Endothelial cell of umbilical vein (primary cell): ENCODE measurements around the gene SVIL. TPM values are rescaled to one million over a fixed set of nuclear protein-coding genes. Genes with fewer than 3 reads are reported as not detected.
"Not testable (repeated sequence)": the region's sequence is repeated elsewhere in the genome, so short reads cannot be mapped to it uniquely, and the experiment has no call there.

Experiments
- BruUV-seq: library from RNA; stranded (reverse); fragments of 400-500 nt; replicated peaks from 2 replicates; lab custom pipeline; 2021; lab: Mats Ljungman, UMichigan
- CTCF ChIA-PET: fragments of 300-600, 350-600 bp; sonication (Branson Sonifier 250); formaldehyde crosslinking; loops from one replicate; lab custom pipeline; 2021; ENCODE audit warnings: antibody characterized with exemption, inconsistent platforms; lab: Charles Lee
- POLR2A ChIA-PET: fragments of 300-600, 350-600 bp; sonication (Branson Sonifier 250); formaldehyde crosslinking; loops from one replicate; lab custom pipeline; 2021; ENCODE audit warnings: antibody characterized with exemption, inconsistent platforms; lab: Charles Lee
- DNase-seq: peaks from one replicate; pipeline ENCODE4 v3.0.0-alpha.2; 2011; ENCODE audit warnings: low read depth, low spot score
- FAIRE-seq: peaks from 2 replicates; lab custom pipeline; 2011; peaks lifted over from hg19 to GRCh38; lab: Jason Lieb, UNC
- H2AFZ ChIP-seq: 2 replicates; pipeline ENCODE4 v1.6.0; 2012; ENCODE audit warnings: low read depth, low read length, control low read depth, inconsistent platforms
- H3K27ac ChIP-seq: 2 replicates; pipeline ENCODE4 v1.5.1; 2011; ENCODE audit warnings: low read depth, mild to moderate bottlenecking, control low read depth, low read length, moderate library complexity; ENCODE audit not compliant: insufficient read depth
- H3K27me3 ChIP-seq, 2 experiments: 2 replicates each; pipeline versions ENCODE4 v1.6.0 to v1.6.1; 2011; ENCODE audit warnings: low read length in 2 of 2, mixed read lengths in 1 of 2; ENCODE audit not compliant: control insufficient read depth in 2 of 2, insufficient read depth in 2 of 2
- H3K36me3 ChIP-seq, 2 experiments: 2 replicates in 1 of 2; 3 replicates in 1 of 2; pipeline ENCODE4 v1.5.1; 2011; ENCODE audit warnings: low read length in 2 of 2, mild to moderate bottlenecking in 1 of 2, moderate library complexity in 1 of 2; ENCODE audit not compliant: control insufficient read depth in 2 of 2, insufficient read depth in 2 of 2; ENCODE audit errors: extremely low read depth in 1 of 2
- H3K4me1 ChIP-seq: 3 replicates; pipeline ENCODE4 v1.5.1; 2011; ENCODE audit warnings: mild to moderate bottlenecking, low read length; ENCODE audit not compliant: control insufficient read depth, insufficient read depth; ENCODE audit errors: extremely low read depth
- H3K4me2 ChIP-seq: 2 replicates; pipeline ENCODE4 v1.6.1; 2011; ENCODE audit warnings: low read length, control low read depth, mixed read lengths; ENCODE audit not compliant: insufficient read depth
- H3K4me3 ChIP-seq, 3 experiments: fragments of 200-600 bp in 1 of 3; sonication (generic), shearing (Covaris generic) in 1 of 3; replicated peaks in 1 of 3; 2 replicates each; pipeline ENCODE4 v1.5.1; 2011 to 2016; ENCODE audit warnings: control low read depth in 3 of 3, low read length in 3 of 3, mild to moderate bottlenecking in 2 of 3, inconsistent platforms in 1 of 3, low read depth in 1 of 3, moderate library complexity in 1 of 3; ENCODE audit not compliant: insufficient read depth in 1 of 3
- H3K79me2 ChIP-seq: 2 replicates; pipeline ENCODE4 v1.6.0; 2012; ENCODE audit warnings: low read length, inconsistent platforms; ENCODE audit not compliant: control insufficient read depth, insufficient read depth
- H3K9ac ChIP-seq: replicated peaks from 2 replicates; pipeline ENCODE3; 2011; ENCODE audit warnings: low read length, control low read depth; ENCODE audit not compliant: insufficient read depth; ENCODE audit errors: extremely low read depth
- H3K9me1 ChIP-seq: replicated peaks from 3 replicates; pipeline ENCODE4 v1.6.0; 2011; ENCODE audit warnings: mild to moderate bottlenecking, low read length; ENCODE audit not compliant: control insufficient read depth, insufficient read depth; ENCODE audit errors: extremely low read depth
- H3K9me3 ChIP-seq: replicated peaks from 2 replicates; pipeline ENCODE4 v1.5.1; 2012; ENCODE audit warnings: low read length, inconsistent platforms; ENCODE audit not compliant: control insufficient read depth, insufficient read depth
- H4K20me1 ChIP-seq: replicated peaks from 2 replicates; pipeline ENCODE3; 2011; ENCODE audit warnings: mild to moderate bottlenecking, low read length; ENCODE audit not compliant: control insufficient read depth, insufficient read depth; ENCODE audit errors: extremely low read depth
- GATA2 ChIP-seq: IDR thresholded peaks from 2 replicates; pipeline ENCODE4 v1.7.0; 2011; ENCODE audit warnings: low read depth, mild to moderate bottlenecking, moderate library complexity, mixed read lengths, low read length; ENCODE audit not compliant: insufficient read length, insufficient read depth
- POLR2A ChIP-seq: IDR thresholded peaks from 2 replicates; pipeline ENCODE4 v1.6.1; 2012; ENCODE audit warnings: low read depth, mild to moderate bottlenecking, control low read depth, low read length
- dilution Hi-C: fragments of 300-500 bp; cut with MboI; formaldehyde crosslinking; loops from one replicate; pipeline ENCODE4 v1.15.0; 2019; ENCODE audit warnings: low sequenced_read_pairs; ENCODE audit not compliant: extremely low pct_ligation_motif_present
- intact Hi-C: fragments of 100-400 bp; cut with micrococcal nuclease; formaldehyde crosslinking; loops from one replicate; pipeline ENCODE4 v1.10.0; 2022
- polyA plus RNA-seq, 4 experiments: library from polyadenylated mRNA; depleted of rRNA in 3 of 4; stranded (reverse) in 3 of 4; unstranded in 1 of 4; fragments of >200 nt; gene quantifications; 2 replicates each; pipeline versions ENCODE4 v1.2.1 to v1.2.3, GENCODE V29; 2011 to 2012; ENCODE audit warnings: missing spikeins in 1 of 4
- total RNA-seq: library from RNA; stranded (reverse); gene quantifications from 2 replicates; pipeline ENCODE4 v1.2.3, GENCODE V29; 2021

The SVIL gene
- total and polyA plus RNA-seq, 2 donors (not counting 3 experiments of a cell fraction or from before 2014, with no cell fraction given), result 22.6 to 70.7 TPM

- H3K4me1 ChIP-seq, H3K9me1 ChIP-seq, BruUV-seq, H3K9me3 ChIP-seq, FAIRE-seq, POLR2A ChIA-PET, dilution Hi-C loops, H3K4me3 ChIP-seq, H4K20me1 ChIP-seq, H3K4me2 ChIP-seq, H2AFZ ChIP-seq, intact Hi-C loops, H3K27ac ChIP-seq, H3K79me2 ChIP-seq, DNase-seq, CTCF ChIA-PET, H3K9ac ChIP-seq, H3K27me3 ChIP-seq, H3K36me3 ChIP-seq: not testable (repeated sequence)
These were observed 128.3 kb downstream of the SVIL start for GRCh38 chr10:29506324-29506921.

GRCh38 chr10:29502351-29502750 is 132.4 kb downstream of the SVIL start:
- no peak overlapping the region for H3K4me3 ChIP-seq
- DNase-seq (no peak), FAIRE-seq (no peak)
- BruUV-seq, result no TSS peak
- no peaks in the 10 kb centered on the region for H3K4me1 ChIP-seq
- H2AFZ ChIP-seq, result no peak overlapping the region
- H3K9me1 ChIP-seq, result no peaks in the 10 kb centered on the region
- CTCF ChIA-PET, result interaction anchor here (1.0 to 4.2 kb wide), 5 partner anchors 12 to 33 kb away, joined by 3 to 33 read pairs (median 4); no protein-coding TSS in a partner anchor
- H3K4me2 ChIP-seq, result no peak overlapping the region
- no peaks in the 10 kb centered on the region for H3K9me3 ChIP-seq
- H3K36me3 ChIP-seq, result peaks cover 0 to 12% of the 10 kb centered on the region in 2 experiments
- dilution Hi-C loops, result no loop called here
- no peak overlapping the region for H3K27ac ChIP-seq
- POLR2A ChIA-PET, result no interaction called here
- no peaks in the 10 kb centered on the region for H3K79me2 ChIP-seq
- TF ChIP-seq GATA2, result no peak
- no peak for TF ChIP-seq POLR2A
- H3K27me3 ChIP-seq, result no peaks in the 10 kb centered on the region
- no peaks in the 10 kb centered on the region for H4K20me1 ChIP-seq
- intact Hi-C loops, result no loop called here
- no peak overlapping the region for H3K9ac ChIP-seq
